Astrocyte of the spinal cord (primary cell): Measurements from ENCODE around the gene STC2.
A peak's percentile ranks its signal among the peaks of the same experiment; 100 is the strongest.

ENCODE experiments used
- DNase-seq: peaks from one replicate; pipeline ENCODE4 v3.0.0; 2011; ENCODE audit warnings: low read depth, low spot score
- H3K4me3 ChIP-seq: 2 replicates; pipeline ENCODE4 v1.5.1; 2011; ENCODE audit warnings: low read depth, mild to moderate bottlenecking, low read length, moderate library complexity
- CTCF ChIP-seq: IDR thresholded peaks from 2 replicates; pipeline ENCODE4 v1.5.1; 2012; ENCODE audit warnings: low read depth, mild to moderate bottlenecking, low read length, inconsistent platforms
- in situ Hi-C: cut with HindIII; loops from 2 replicates; pipeline ENCODE4 v1.10.0; 2017; ENCODE audit warnings: low sequenced_read_pairs

Gene STC2

GRCh38 chr5:173334808-173335207, 6.6 kb upstream of the STC2 start:
- in situ Hi-C loops: no loop called here
- TF ChIP-seq CTCF: no peak
- no peak for DNase-seq
- no peak overlapping the region for H3K4me3 ChIP-seq

GRCh38 chr5:173333925-173334661, 5.9 kb upstream of the STC2 start:
- TF ChIP-seq CTCF: no peak
- DNase-seq: peak; percentile 74
- no peak overlapping the region for H3K4me3 ChIP-seq
- in situ Hi-C loops: no loop called here

- no peak overlapping the region for H3K4me3 ChIP-seq
- peak; percentile 84 for DNase-seq
- in situ Hi-C loops: no loop called here
- TF ChIP-seq CTCF: peak; percentile 97
Measured at GRCh38 chr5:173331956-173332479, 3.8 kb upstream of the STC2 start.

GRCh38 chr5:173331287-173331686, 3.1 kb upstream of the STC2 start:
- no peak overlapping the region for H3K4me3 ChIP-seq
- in situ Hi-C loops: no loop called here
- DNase-seq: no peak
- TF ChIP-seq CTCF: no peak

GRCh38 chr5:173330338-173331206, 2.4 kb upstream of the STC2 start:
- in situ Hi-C loops: no loop called here
- no peak for DNase-seq
- TF ChIP-seq CTCF: no peak
- no peak overlapping the region for H3K4me3 ChIP-seq

GRCh38 chr5:173329491-173330337, 1.5 kb upstream of the STC2 start:
- DNase-seq: peak; percentile 23
- in situ Hi-C loops: no loop called here
- peak; percentile 6 for TF ChIP-seq CTCF
- H3K4me3 ChIP-seq: peak overlapping the region; percentile 80
